A549 (cell line): ENCODE measurements around the gene CNDP1. TPM values are rescaled to one million over a fixed set of nuclear protein-coding genes. Genes with fewer than 3 reads are reported as not detected.

Experiments
- ATAC-seq, 2 experiments: fragments of 200-7000 bp in 1 of 2; fragments of >200 bp in 1 of 2; cut with Nextera tagmentation in 1 of 2; cut with Tn5 transposase in 1 of 2; 3 replicates each; pipeline versions ENCODE4 v1.8.0 to v1.9.1; 2018 to 2020; ENCODE audit warnings: mild to moderate bottlenecking in 1 of 2, moderate library complexity in 1 of 2
- CTCF ChIA-PET: fragments of 300-600 bp; sonication (Branson Sonifier 250); formaldehyde crosslinking; extraction: SDS; loops from one replicate; lab custom pipeline; 2021; ENCODE audit warnings: antibody characterized with exemption, inconsistent platforms; lab: Yijun Ruan, JAX
- POLR2A ChIA-PET: fragments of 350-600 bp; formaldehyde crosslinking; extraction: SDS; loops from one replicate; lab custom pipeline; 2021; ENCODE audit warnings: antibody characterized with exemption, inconsistent platforms; lab: Yijun Ruan, JAX
- DNase-seq, 2 experiments: peaks; one replicate each; pipeline versions ENCODE4 v3.0.0 to v3.0.0-alpha.2; 2011 to 2016; ENCODE audit warnings: low read depth in 1 of 2, low spot score in 1 of 2
- FAIRE-seq: peaks from 2 replicates; lab custom pipeline; 2011; peaks lifted over from hg19 to GRCh38; lab: Jason Lieb, UNC
- H3K27ac ChIP-seq, 2 experiments: fragments of >200 bp; sonication (Bioruptor Twin); formaldehyde crosslinking; 3 replicates each; pipeline ENCODE4 v1.5.1; 2016 to 2017
- H3K4me1 ChIP-seq: fragments of >200 bp; sonication (Bioruptor Twin); formaldehyde crosslinking; 3 replicates; pipeline ENCODE4 v1.6.1; 2016
- H3K4me2 ChIP-seq: fragments of >200 bp; sonication (Bioruptor Twin); formaldehyde crosslinking; 3 replicates; pipeline ENCODE4 v1.6.1; 2016
- H3K4me3 ChIP-seq: fragments of >200 bp; sonication (Bioruptor Twin); formaldehyde crosslinking; 3 replicates; pipeline ENCODE4 v1.5.1; 2016
- H3K9me3 ChIP-seq: fragments of >200 bp; sonication (Bioruptor Twin); formaldehyde crosslinking; 3 replicates; pipeline ENCODE4 v1.6.1; 2016
- CHD2 ChIP-seq: fragments of 150-350 bp; IDR thresholded peaks from 2 replicates; pipeline ENCODE4 v1.6.1; 2014; ENCODE audit warnings: low read length; ENCODE audit not compliant: partially characterized antibody
- CTCF ChIP-seq: fragments of >200 bp; sonication (Bioruptor Twin); formaldehyde crosslinking; IDR thresholded peaks from 3 replicates; pipeline ENCODE4 v1.5.1; 2016
- EHF ChIP-seq: fragments of 250-450 bp; sonication (Bioruptor Pico); IDR thresholded peaks from 2 replicates; pipeline ENCODE4 v1.5.0; 2020; ENCODE audit warnings: mild to moderate bottlenecking
- ESRRA ChIP-seq: fragments of 150-350 bp; IDR thresholded peaks from 2 replicates; pipeline ENCODE4 v1.6.1; 2014; ENCODE audit warnings: mild to moderate bottlenecking, low read length, borderline replicate concordance
- FOXS1 ChIP-seq: fragments of 250-450 bp; sonication (Bioruptor Pico); IDR thresholded peaks from 2 replicates; pipeline ENCODE4 v1.5.0; 2020; ENCODE audit warnings: mild to moderate bottlenecking, moderate library complexity
- HEYL ChIP-seq: fragments of 250-450 bp; sonication (Bioruptor Pico); IDR thresholded peaks from 2 replicates; pipeline ENCODE4 v1.8.0; 2021; ENCODE audit warnings: mild to moderate bottlenecking, moderate library complexity
- HMGXB4 ChIP-seq: fragments of 250-450 bp; sonication (Bioruptor Pico); IDR thresholded peaks from 2 replicates; pipeline ENCODE4 v1.5.0; 2021; ENCODE audit warnings: mild to moderate bottlenecking, moderate library complexity, borderline replicate concordance
- JUNB ChIP-seq: fragments of >200 bp; sonication (Bioruptor Twin); formaldehyde crosslinking; IDR thresholded peaks from 2 replicates; pipeline ENCODE4 v1.6.1; 2016
- KDM1A ChIP-seq: fragments of 200-600 bp; sonication (generic); IDR thresholded peaks from 2 replicates; pipeline ENCODE4 v1.6.1; 2016; ENCODE audit warnings: low read depth, mild to moderate bottlenecking
- MAFK ChIP-seq: fragments of 450-650 bp; IDR thresholded peaks from 2 replicates; pipeline ENCODE4 v1.6.1; 2014; ENCODE audit not compliant: partially characterized antibody
- NPAS2 ChIP-seq: fragments of 250-450 bp; sonication (Bioruptor Pico); IDR thresholded peaks from 2 replicates; pipeline ENCODE4 v1.8.0; 2022; ENCODE audit warnings: mild to moderate bottlenecking, moderate library complexity, borderline replicate concordance
- POLR2A ChIP-seq: IDR thresholded peaks from 2 replicates; pipeline ENCODE4 v1.6.1; 2012; ENCODE audit warnings: mild to moderate bottlenecking, low read length
- RAD21 ChIP-seq, 2 experiments: fragments of >200 bp in 1 of 2; sonication (Bioruptor Twin) in 1 of 2; formaldehyde crosslinking in 1 of 2; IDR thresholded peaks in 1 of 2; conservative IDR thresholded peaks in 1 of 2; 2 replicates in 1 of 2; 3 replicates in 1 of 2; pipeline ENCODE4 v1.6.1; 2012 to 2018; ENCODE audit warnings: inconsistent platforms in 1 of 2
- RFX5 ChIP-seq: fragments of 450-650 bp; IDR thresholded peaks from 2 replicates; pipeline ENCODE4 v1.7.1; 2014; ENCODE audit warnings: antibody characterized with exemption, mild to moderate bottlenecking, moderate library complexity
- SMC3 ChIP-seq: fragments of >200 bp; sonication (Bioruptor Twin); formaldehyde crosslinking; IDR thresholded peaks from 3 replicates; pipeline ENCODE4 v1.6.1; 2018; ENCODE audit warnings: inconsistent platforms
- SREBF2 ChIP-seq: fragments of 450-650 bp; IDR thresholded peaks from 2 replicates; pipeline ENCODE4 v1.6.1; 2014; ENCODE audit warnings: mild to moderate bottlenecking, moderate library complexity
- TFCP2L1 ChIP-seq: fragments of 250-450 bp; sonication (Bioruptor Pico); IDR thresholded peaks from 2 replicates; pipeline ENCODE4 v1.5.0; 2021; ENCODE audit warnings: mild to moderate bottlenecking
- WGBS: methylation state at CpG from one replicate; pipeline ENCODE4 v1.1.6; 2017; ENCODE audit errors: missing lambda C conversion rate; 5-methylcytosine and 5-hydroxymethylcytosine counted together
- polyA plus RNA-seq, 4 experiments: library from polyadenylated mRNA; depleted of rRNA in 3 of 4; stranded (reverse); fragments of >200 nt; fragmentation: RNase III in 1 of 4; extraction: RNeasy Plus Mini Kit Qiagen cat#74134 plus additional on column Dnase treatment in 1 of 4; gene quantifications; 2 replicates in 3 of 4; 3 replicates in 1 of 4; pipeline ENCODE4 v1.2.3, GENCODE V29; 2011 to 2017

CNDP1 gene
- polyA plus RNA-seq, 2 of the 4 experiments (the other 2 are of a cell fraction), result 0.16 TPM; not detected in 1

GRCh38 chr18:74551452-74551851 lies 17.2 kb downstream of the CNDP1 start:
- H3K4me3 ChIP-seq, result no peak overlapping the region
- no peak for ATAC-seq
- no peaks in the 10 kb centered on the region for H3K4me1 ChIP-seq
- 3% methylated on average over 3 of the region's 3 CpGs for WGBS
- ChIA-PET CTCF (interaction anchor here (0.6 to 3.3 kb wide), 23 partner anchors 13 to 469 kb away, joined by 3 to 36 read pairs (median 4); partner anchors contain the start of genes CNDP1 and CNDP2), POLR2A (no interaction called here)
- FAIRE-seq, result no peak
- 0 out of 3 replicates have a peak, but pooled peaks cover 4% of the 10 kb centered on the region for H3K9me3 ChIP-seq
- DNase-seq, result no peak
- H3K27ac ChIP-seq, result no peak overlapping the region
- H3K4me2 ChIP-seq, result no peak overlapping the region
- no peak for TF ChIP-seq ESRRA
- TF ChIP-seq NPAS2 (CRISPR knock-in tag), result no peak
- no peak for TF ChIP-seq RFX5
- TF ChIP-seq HEYL (CRISPR knock-in tag), result no peak
- no peak for TF ChIP-seq POLR2A
- TF ChIP-seq EHF (CRISPR knock-in tag), result no peak
- no peak for TF ChIP-seq KDM1A
- TF ChIP-seq RAD21 (conservative IDR thresholded peaks at IDR 0.05 in 1 of 2, IDR thresholded peaks at IDR 0.05 in 1 of 2), result no peak
- no peak for TF ChIP-seq HMGXB4 (CRISPR knock-in tag)

- H3K4me1 ChIP-seq, result no peaks in the 10 kb centered on the region
- peak; percentile 70 to 71 for DNase-seq
- TF ChIP-seq FOXS1 (CRISPR knock-in tag) (no peak), SMC3 (peak; percentile 43; the same call in 2 of the 3 replicates), RAD21 (conservative IDR thresholded peaks at IDR 0.05 in 1 of 2, IDR thresholded peaks at IDR 0.05 in 1 of 2) (peak; percentile 74 to 79), SREBF2 (no peak), CTCF (peak; percentile 70)
- ChIA-PET CTCF (interaction anchor here (0.6 to 3.3 kb wide), 25 partner anchors 8 to 469 kb away, joined by 3 to 36 read pairs (median 4); partner anchors contain the start of genes CNDP1 and CNDP2), POLR2A (no interaction called here)
- 0 out of 3 replicates have a peak, but pooled peaks cover 4% of the 10 kb centered on the region for H3K9me3 ChIP-seq
- no peak overlapping the region for H3K27ac ChIP-seq
- ATAC-seq, result peak; percentile 98 to 100
- under 1% methylated on average over 5 of the region's 5 CpGs for WGBS
- H3K4me2 ChIP-seq, result no peak overlapping the region
- no peak for FAIRE-seq
- H3K4me3 ChIP-seq, result no peak overlapping the region
Observed at GRCh38 chr18:74551936-74552555, 17.7 kb downstream of the CNDP1 start.

- no peak overlapping the region for H3K27ac ChIP-seq
- ATAC-seq (no peak), DNase-seq (no peak), FAIRE-seq (no peak)
- 64% methylated on average over 11 of the region's 11 CpGs for WGBS
- POLR2A ChIA-PET, result no interaction called here
- no peak overlapping the region for H3K4me3 ChIP-seq
- H3K4me2 ChIP-seq, result no peak overlapping the region
- TF ChIP-seq TFCP2L1 (CRISPR knock-in tag) (no peak), CHD2 (no peak), JUNB (no peak), MAFK (no peak)
- TF ChIP-seq, all 56 proteins: peak for 0
- CTCF ChIA-PET, result no interaction called here
- H3K9me3 ChIP-seq, result no peaks in the 10 kb centered on the region
- no peaks in the 10 kb centered on the region for H3K4me1 ChIP-seq
Observed at GRCh38 chr18:74556126-74556525, 21.8 kb downstream of the CNDP1 start.
